DMS114 treated with DMSO at 0.1 percent for 48 hours (cell line): ENCODE results near the gene SORCS3.

Source experiments
- DNase-seq: peaks from one replicate; lab custom pipeline; 2025; ENCODE audit not compliant: unreplicated experiment; lab: John Stamatoyannopoulos, UW

SORCS3 gene

GRCh38 chr10:105161149-105161548 is 520.1 kb downstream of the SORCS3 start:
- DNase-seq = no peak

GRCh38 chr10:105161767-105162166 is 520.7 kb downstream of the SORCS3 start:
- DNase-seq = no peak

- DNase-seq = no peak
Observed at GRCh38 chr10:105170521-105170920, 529.4 kb downstream of the SORCS3 start.

- no peak for DNase-seq
Observed at GRCh38 chr10:105171945-105172344, 530.9 kb downstream of the SORCS3 start.

GRCh38 chr10:105181626-105182025 is 540.5 kb downstream of the SORCS3 start:
- no peak for DNase-seq

GRCh38 chr10:105183536-105183935 is 542.4 kb downstream of the SORCS3 start:
- DNase-seq = no peak

GRCh38 chr10:105185161-105185560 is 544.1 kb downstream of the SORCS3 start:
- DNase-seq = no peak

GRCh38 chr10:105187243-105187642 is 546.2 kb downstream of the SORCS3 start:
- DNase-seq = no peak

GRCh38 chr10:105188737-105189462 is 547.8 kb downstream of the SORCS3 start:
- DNase-seq = no peak

GRCh38 chr10:105189463-105189800 is 548.3 kb downstream of the SORCS3 start:
- no peak for DNase-seq

- DNase-seq = no peak
Observed at GRCh38 chr10:105192146-105192545, 551.1 kb downstream of the SORCS3 start.

GRCh38 chr10:105192861-105193260 is 551.8 kb downstream of the SORCS3 start:
- DNase-seq = no peak

- no peak for DNase-seq
Observed at GRCh38 chr10:105195831-105196230, 554.7 kb downstream of the SORCS3 start.

GRCh38 chr10:105197598-105198364 is 556.7 kb downstream of the SORCS3 start:
- DNase-seq = no peak

GRCh38 chr10:105206616-105207015 is 565.5 kb downstream of the SORCS3 start:
- DNase-seq = no peak

- no peak for DNase-seq
Observed at GRCh38 chr10:105207476-105207995, 566.4 kb downstream of the SORCS3 start.

- DNase-seq = no peak
Observed at GRCh38 chr10:105210546-105210945, 569.5 kb downstream of the SORCS3 start.

- DNase-seq = no peak
Observed at GRCh38 chr10:105237685-105238084, 596.6 kb downstream of the SORCS3 start.

- DNase-seq = no peak
Observed at GRCh38 chr10:105239311-105240219, 598.5 kb downstream of the SORCS3 start.

- no peak for DNase-seq
Observed at GRCh38 chr10:105241254-105241653, 600.2 kb downstream of the SORCS3 start.

- DNase-seq = no peak
Observed at GRCh38 chr10:105243381-105243780, 602.3 kb downstream of the SORCS3 start.
